Lower leg skin (tissue), 4 donors: ENCODE data around the gene MRTO4. TPM values are rescaled to one million over a fixed set of nuclear protein-coding genes. Genes with fewer than 3 reads are reported as not detected.
"Not testable (repeated sequence)": the region's sequence is repeated elsewhere in the genome, so short reads cannot be mapped to it uniquely, and the experiment has no call there.

Source experiments
- DNase-seq, 2 donors: peaks; one replicate each; pipeline ENCODE4 v3.0.0-alpha.2; 2019; ENCODE audit warnings: low spot score in 2 of 2
- H3K4me3 ChIP-seq: fragments of 200-600 bp; sonication (generic); 2 replicates; pipeline ENCODE4 v1.5.1; 2017; ENCODE audit warnings: mild to moderate bottlenecking, low read depth; ENCODE audit not compliant: poor library complexity, severe bottlenecking
- CTCF ChIP-seq, 3 donors: fragments of 450-650 bp; IDR thresholded peaks; one replicate each; pipeline ENCODE4 v1.5.1; 2016; ENCODE audit warnings: antibody characterized with exemption in 3 of 3, mild to moderate bottlenecking in 3 of 3, moderate library complexity in 2 of 3
- POLR2A ChIP-seq, 2 donors: fragments of 450-650 bp; IDR thresholded peaks; one replicate each; pipeline ENCODE4 v1.6.1; 2016 to 2017; ENCODE audit warnings: antibody characterized with exemption in 2 of 2, mild to moderate bottlenecking in 1 of 2, moderate library complexity in 1 of 2
- WGBS, 2 donors: methylation state at CpG; one replicate each; pipeline ENCODE4 v1.1.5; 2018; 5-methylcytosine and 5-hydroxymethylcytosine counted together
- intact Hi-C: fragments of 100-400 bp; cut with DNase I; formaldehyde crosslinking; loops from one replicate; pipeline ENCODE4 v1.15.0; 2023; ENCODE audit warnings: low total_unique reads
- total RNA-seq, 4 donors: library from RNA; depleted of rRNA; stranded (reverse); fragments of >200 nt; gene quantifications; one replicate each; pipeline ENCODE4 v1.1.0, GENCODE V29; 2016

Gene MRTO4
- total RNA-seq, 4 donors from 2014 or later = 12.4 to 26.4 (median 20.9) TPM

GRCh38 chr1:19262744-19263143 lies 11.1 kb downstream of the MRTO4 start:
- intact Hi-C loops = no loop called here
- TF ChIP-seq POLR2A (IDR thresholded peaks at IDR 0.05) = no peak
- TF ChIP-seq CTCF (IDR thresholded peaks at IDR 0.05) = no peak
- no peak overlapping the region for H3K4me3 ChIP-seq
- WGBS, 2 donors = 95 to 100% methylated on average over 5 of the region's 5 CpGs
- DNase-seq = no peak

- WGBS, 2 donors = 79 to 91% methylated on average over 11 of the region's 11 CpGs
- no peak for DNase-seq
- no peak overlapping the region for H3K4me3 ChIP-seq
- intact Hi-C loops = no loop called here
- TF ChIP-seq POLR2A (IDR thresholded peaks at IDR 0.05) (no peak), CTCF (IDR thresholded peaks at IDR 0.05) (no peak)
Observed at GRCh38 chr1:19268445-19268844, 16.8 kb downstream of the MRTO4 start.

- intact Hi-C loops, H3K4me3 ChIP-seq, DNase-seq: not testable (repeated sequence)
- 67 to 74% methylated on average over 9 of the region's 9 CpGs for WGBS, 2 donors
Observed at GRCh38 chr1:19269427-19270342, 18.1 kb downstream of the MRTO4 start.

- intact Hi-C loops, H3K4me3 ChIP-seq, DNase-seq: not testable (repeated sequence)
- WGBS, 2 donors = 66 to 93% methylated on average over 6 of the region's 6 CpGs
Observed at GRCh38 chr1:19270343-19270730, 18.7 kb downstream of the MRTO4 start.

GRCh38 chr1:19272064-19272463 lies 20.5 kb downstream of the MRTO4 start:
- H3K4me3 ChIP-seq = no peak overlapping the region
- DNase-seq = no peak
- no peak for TF ChIP-seq POLR2A (IDR thresholded peaks at IDR 0.05)
- TF ChIP-seq CTCF (IDR thresholded peaks at IDR 0.05) = no peak
- intact Hi-C loops = no loop called here

- intact Hi-C loops = no loop called here
- WGBS, 2 donors = 87 to 89% methylated on average over 22 of the region's 22 CpGs
- no peak for DNase-seq
- H3K4me3 ChIP-seq = no peak overlapping the region
- TF ChIP-seq CTCF (IDR thresholded peaks at IDR 0.05) (no peak), POLR2A (IDR thresholded peaks at IDR 0.05) (no peak)
Observed at GRCh38 chr1:19273106-19273843, 21.7 kb downstream of the MRTO4 start.

GRCh38 chr1:19273844-19274531 lies 22.4 kb downstream of the MRTO4 start:
- intact Hi-C loops = not testable (repeated sequence)

More at GRCh38 chr1:19273844-19274531, 22.4 kb downstream of the MRTO4 start:
- not testable (repeated sequence) for DNase-seq, H3K4me3 ChIP-seq
- whole genome bisulfite sequencing, 2 donors = 28 to 32% methylated on average over 29 to 34 of the region's 66 CpGs
